GM12873 (cell line): ENCODE results near the gene CD59.

Experiments used
- TF ChIP-seq, protein P1 (sequence below): IDR thresholded peaks from 2 replicates; pipeline ENCODE4 v1.5.1; 2012; ENCODE audit warnings: low read depth, mild to moderate bottlenecking, moderate library complexity, low read length, control low read depth; ENCODE audit not compliant: insufficient read depth; ENCODE audit errors: missing control alignments

Gene CD59

DNA sequence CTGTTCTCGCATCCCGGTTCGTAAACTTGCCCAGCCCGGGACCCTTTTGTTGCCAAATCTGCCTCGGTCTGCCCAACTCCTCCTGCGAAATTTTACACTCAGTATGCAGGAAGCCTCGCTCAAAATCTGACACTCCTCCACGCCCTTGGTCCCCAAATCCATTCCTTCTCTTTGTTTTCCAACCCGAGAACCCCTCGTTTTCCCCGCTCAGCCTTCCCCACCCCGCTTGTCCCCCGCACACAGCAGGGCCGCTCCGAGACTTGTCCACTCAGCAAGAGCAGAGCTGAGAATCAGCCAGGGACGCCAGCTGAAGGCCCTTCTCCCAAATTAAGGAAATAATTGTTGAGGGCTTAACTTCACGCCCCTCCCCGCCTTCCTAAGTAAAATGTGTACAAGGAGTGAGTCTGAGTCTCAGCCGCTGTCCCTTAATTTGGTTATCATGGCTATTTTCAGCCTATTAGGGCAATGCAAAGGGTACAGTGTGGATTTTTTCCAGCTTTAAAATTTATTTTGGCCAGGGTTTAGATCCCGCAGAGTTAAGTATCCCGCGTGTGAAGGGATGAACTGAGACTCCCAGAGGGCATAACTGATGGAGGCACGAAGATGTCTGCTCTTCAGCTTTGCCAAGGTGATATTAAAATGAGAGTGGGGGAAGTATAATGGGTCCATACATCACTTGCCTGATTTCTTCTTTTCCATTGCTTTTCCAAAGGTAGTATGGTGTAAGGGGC lies 38.7 kb upstream of the CD59 start:
- TF ChIP-seq, protein P1, sequence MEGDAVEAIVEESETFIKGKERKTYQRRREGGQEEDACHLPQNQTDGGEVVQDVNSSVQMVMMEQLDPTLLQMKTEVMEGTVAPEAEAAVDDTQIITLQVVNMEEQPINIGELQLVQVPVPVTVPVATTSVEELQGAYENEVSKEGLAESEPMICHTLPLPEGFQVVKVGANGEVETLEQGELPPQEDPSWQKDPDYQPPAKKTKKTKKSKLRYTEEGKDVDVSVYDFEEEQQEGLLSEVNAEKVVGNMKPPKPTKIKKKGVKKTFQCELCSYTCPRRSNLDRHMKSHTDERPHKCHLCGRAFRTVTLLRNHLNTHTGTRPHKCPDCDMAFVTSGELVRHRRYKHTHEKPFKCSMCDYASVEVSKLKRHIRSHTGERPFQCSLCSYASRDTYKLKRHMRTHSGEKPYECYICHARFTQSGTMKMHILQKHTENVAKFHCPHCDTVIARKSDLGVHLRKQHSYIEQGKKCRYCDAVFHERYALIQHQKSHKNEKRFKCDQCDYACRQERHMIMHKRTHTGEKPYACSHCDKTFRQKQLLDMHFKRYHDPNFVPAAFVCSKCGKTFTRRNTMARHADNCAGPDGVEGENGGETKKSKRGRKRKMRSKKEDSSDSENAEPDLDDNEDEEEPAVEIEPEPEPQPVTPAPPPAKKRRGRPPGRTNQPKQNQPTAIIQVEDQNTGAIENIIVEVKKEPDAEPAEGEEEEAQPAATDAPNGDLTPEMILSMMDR, result no peak

DNA sequence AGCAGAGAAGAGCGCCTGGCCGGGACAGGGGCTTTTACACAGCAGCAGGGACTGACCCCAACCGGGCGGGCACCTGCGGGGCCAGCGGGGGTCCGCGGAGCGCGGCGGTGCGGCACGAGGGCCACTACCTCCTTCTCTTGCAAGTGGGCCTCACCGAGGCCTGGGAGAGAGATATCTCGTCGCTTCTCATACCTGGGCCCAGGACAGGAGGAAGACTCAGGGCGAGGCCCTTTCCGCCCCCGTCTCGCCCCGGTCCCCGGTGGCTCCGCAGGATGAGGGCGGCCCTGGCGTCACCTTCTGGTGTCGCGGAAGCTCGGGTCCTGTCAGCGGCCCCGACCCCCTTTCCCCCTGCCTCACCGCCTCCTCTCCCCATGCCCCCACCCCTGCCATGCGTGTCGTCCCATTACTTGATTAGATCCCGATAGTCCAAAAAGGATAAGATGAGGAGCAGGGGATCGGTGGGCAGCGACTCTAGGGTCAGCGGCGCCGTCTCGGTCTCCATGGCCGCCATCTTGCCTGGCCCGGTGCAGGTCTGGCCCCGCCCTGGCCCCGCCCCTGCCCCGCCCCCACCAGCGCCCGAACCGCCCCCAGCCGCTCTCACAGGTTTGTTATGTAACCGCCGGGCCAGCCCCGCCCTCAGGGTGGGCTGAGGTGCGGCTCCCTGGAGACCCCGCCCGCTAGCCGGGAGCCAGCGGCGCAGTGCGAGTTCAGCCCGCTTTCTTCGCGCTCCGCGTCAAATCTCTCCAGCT lies 37.9 kb upstream of the CD59 start, which contains the start of gene FBXO3:
Gene FBXO3, minus strand, starts transcription at position 534 of the 749 bp plus-strand sequence. Its CDS starts 23 bp downstream, at position 511.
- TF ChIP-seq, protein P1, result no peak

DNA sequence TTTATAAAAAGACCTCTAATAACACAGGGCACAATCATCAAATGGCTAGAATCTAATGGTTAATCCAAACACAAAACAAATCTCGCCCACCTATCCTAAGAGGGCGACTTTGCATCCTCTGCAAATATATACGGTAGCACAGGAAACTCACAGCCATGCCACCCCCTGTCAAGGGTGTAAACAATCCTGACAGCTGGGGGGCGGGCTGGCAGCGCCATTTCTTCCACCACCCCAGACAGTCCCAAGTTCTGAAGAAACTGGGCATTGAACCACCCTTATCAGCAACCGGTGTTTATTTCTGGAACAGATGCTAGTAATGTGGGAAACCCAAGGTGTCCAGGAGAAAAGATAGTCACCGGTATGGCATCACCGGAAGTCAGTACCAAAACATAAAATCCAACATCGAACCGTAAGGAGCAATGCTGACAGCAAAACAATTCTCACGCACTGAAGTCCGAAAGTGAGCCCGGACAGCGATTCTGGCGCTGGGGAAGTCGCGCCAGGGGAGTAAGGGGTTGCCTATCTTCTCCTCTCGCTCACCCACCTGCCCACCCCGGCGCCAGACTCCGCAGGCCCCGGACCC lies 37.3 kb upstream of the CD59 start:
- TF ChIP-seq, protein P1, result no peak

DNA sequence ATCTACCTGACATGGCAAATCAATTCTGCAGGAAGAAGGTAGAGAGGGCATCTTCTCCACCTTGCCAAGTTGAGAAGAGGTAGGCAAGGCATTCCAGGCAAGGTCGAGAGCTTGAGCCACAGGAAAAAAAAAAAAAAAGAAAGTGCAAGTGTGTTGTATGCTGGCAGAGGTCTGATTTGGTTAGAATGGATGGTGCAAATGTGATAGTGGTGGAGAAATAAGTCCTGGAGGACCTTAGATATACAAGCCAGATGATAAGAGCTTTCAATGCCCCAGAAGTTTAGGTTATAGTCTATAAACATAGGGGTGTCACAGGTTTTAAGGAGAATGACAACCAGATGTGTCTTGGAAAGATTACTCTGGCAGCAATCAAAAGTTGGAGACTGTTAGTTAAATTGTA lies 36.6 kb upstream of the CD59 start:
- TF ChIP-seq, protein P1, result no peak

DNA sequence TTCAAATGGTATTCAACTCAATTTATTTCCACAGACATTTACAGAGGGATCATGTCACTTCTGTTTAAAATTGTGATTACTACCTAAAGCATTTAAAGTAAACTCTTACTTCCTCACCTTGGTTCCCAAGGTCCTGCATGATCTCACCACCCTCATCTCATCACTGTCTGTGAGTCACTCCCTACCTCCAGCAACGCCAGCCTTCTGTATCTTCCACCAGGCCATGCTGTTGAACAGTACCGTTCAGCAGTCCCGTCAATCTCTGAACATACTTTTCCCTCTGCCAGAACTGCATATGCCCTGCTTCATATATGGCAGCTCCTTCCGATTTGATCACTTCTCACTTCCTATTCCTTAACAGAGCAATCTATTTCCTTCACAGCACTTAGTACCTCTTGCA lies 36.1 kb upstream of the CD59 start:
- TF ChIP-seq, protein P1, result no peak

DNA sequence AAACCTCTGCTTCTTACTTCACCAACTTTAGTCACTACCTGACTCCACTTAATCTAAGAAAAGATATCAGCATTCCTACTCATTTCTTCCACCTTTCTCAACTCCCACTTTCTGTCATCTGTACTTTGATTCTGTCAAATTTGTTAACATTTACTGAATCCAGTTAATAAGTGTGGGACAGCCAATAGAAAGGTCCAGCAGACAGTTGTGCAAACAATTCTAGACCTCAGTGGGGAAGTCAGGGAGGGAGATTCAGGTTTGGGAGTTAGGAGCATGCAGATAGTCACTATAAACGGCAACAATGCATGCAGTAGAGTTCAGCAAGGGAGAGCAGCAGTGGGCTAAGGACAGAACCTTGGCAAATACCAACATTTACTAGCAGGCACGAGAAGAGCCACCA lies 34.0 kb upstream of the CD59 start:
- TF ChIP-seq, protein P1, result no peak

DNA sequence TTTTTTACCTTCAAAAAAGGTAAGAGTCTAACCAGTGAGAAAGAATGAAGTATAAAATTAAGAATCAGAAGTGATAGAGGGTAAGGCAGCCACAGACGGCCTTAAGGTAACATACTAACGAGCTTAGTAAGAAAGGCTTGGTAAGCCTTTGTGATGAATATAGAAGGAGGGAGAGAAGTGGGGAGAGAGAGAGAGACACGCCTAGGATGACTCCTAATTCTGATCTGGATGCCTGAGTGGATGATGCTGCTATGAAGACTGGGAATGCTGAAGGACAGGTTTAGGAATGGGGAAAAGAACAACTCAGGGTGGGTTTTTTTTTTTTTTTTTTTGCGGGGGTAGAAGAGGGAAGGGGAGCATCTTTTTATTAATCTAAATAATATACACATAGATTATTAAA lies 33.3 kb upstream of the CD59 start:
- TF ChIP-seq, protein P1, result no peak
